KOPT-K1 (cell line): ENCODE data around the gene KCTD5.

Experiments
- H3K27ac ChIP-seq: fragments of 200-600 bp; sonication (generic); 2 replicates; pipeline ENCODE4 v1.5.1; 2016; ENCODE audit warnings: antibody characterized with exemption, mild to moderate bottlenecking, low read depth, low read length; ENCODE audit not compliant: poor library complexity, severe bottlenecking
- H3K36me3 ChIP-seq: fragments of 200-600 bp; sonication (generic); 2 replicates; pipeline ENCODE4 v1.5.1; 2017; ENCODE audit warnings: antibody characterized with exemption, mild to moderate bottlenecking, low read length, moderate library complexity; ENCODE audit not compliant: insufficient read depth
- H3K9me3 ChIP-seq: fragments of 200-600 bp; sonication (generic); 2 replicates; pipeline ENCODE4 v1.5.1; 2017; ENCODE audit warnings: antibody characterized with exemption, low read length, mild to moderate bottlenecking; ENCODE audit not compliant: insufficient read depth, poor library complexity, severe bottlenecking

KCTD5 gene

GRCh38 chr16:2708290-2708639 lies 25.9 kb downstream of the KCTD5 start:
- Histone ChIP-seq H3K27ac (no peak overlapping the region), H3K36me3 (peaks cover 56% of the 10 kb centered on the region; the same call in 1 of the 2 replicates), H3K9me3 (no peaks in the 10 kb centered on the region)

GRCh38 chr16:2708955-2709587 lies 26.7 kb downstream of the KCTD5 start:
- Histone ChIP-seq H3K36me3 (peaks cover 48% of the 10 kb centered on the region; the same call in 1 of the 2 replicates), H3K9me3 (no peaks in the 10 kb centered on the region), H3K27ac (no peak overlapping the region)

- Histone ChIP-seq H3K27ac (no peak overlapping the region), H3K36me3 (peaks cover 43% of the 10 kb centered on the region; the same call in 1 of the 2 replicates), H3K9me3 (no peaks in the 10 kb centered on the region)
Observed at GRCh38 chr16:2709588-2709984, 27.3 kb downstream of the KCTD5 start.

GRCh38 chr16:2710021-2710710 lies 27.8 kb downstream of the KCTD5 start:
- H3K36me3 ChIP-seq, result peaks cover 37% of the 10 kb centered on the region; the same call in 1 of the 2 replicates
- no peak overlapping the region for H3K27ac ChIP-seq
- H3K9me3 ChIP-seq, result no peaks in the 10 kb centered on the region

- no peak overlapping the region for H3K27ac ChIP-seq
- H3K36me3 ChIP-seq, result peaks cover 31% of the 10 kb centered on the region; the same call in 1 of the 2 replicates
- H3K9me3 ChIP-seq, result no peaks in the 10 kb centered on the region
Observed at GRCh38 chr16:2710711-2711231, 28.4 kb downstream of the KCTD5 start.

- peaks cover 24% of the 10 kb centered on the region; the same call in 1 of the 2 replicates for H3K36me3 ChIP-seq
- H3K9me3 ChIP-seq, result no peaks in the 10 kb centered on the region
- no peak overlapping the region for H3K27ac ChIP-seq
Observed at GRCh38 chr16:2711370-2712062, 29.2 kb downstream of the KCTD5 start.

GRCh38 chr16:2712063-2712441 lies 29.7 kb downstream of the KCTD5 start:
- H3K9me3 ChIP-seq, result no peaks in the 10 kb centered on the region
- H3K27ac ChIP-seq, result no peak overlapping the region
- peaks cover 23% of the 10 kb centered on the region; the same call in 1 of the 2 replicates for H3K36me3 ChIP-seq

- peaks cover 18% of the 10 kb centered on the region; the same call in 1 of the 2 replicates for H3K36me3 ChIP-seq
- no peak overlapping the region for H3K27ac ChIP-seq
- no peaks in the 10 kb centered on the region for H3K9me3 ChIP-seq
Observed at GRCh38 chr16:2712546-2712945, 30.2 kb downstream of the KCTD5 start.

- no peak overlapping the region for H3K27ac ChIP-seq
- no peaks in the 10 kb centered on the region for H3K9me3 ChIP-seq
- H3K36me3 ChIP-seq, result peaks cover 9% of the 10 kb centered on the region; the same call in 1 of the 2 replicates
Observed at GRCh38 chr16:2713523-2713922, 31.2 kb downstream of the KCTD5 start.

GRCh38 chr16:2713985-2714774 lies 31.9 kb downstream of the KCTD5 start:
- no peak overlapping the region for H3K27ac ChIP-seq
- H3K9me3 ChIP-seq, result no peaks in the 10 kb centered on the region
- peaks cover 5% of the 10 kb centered on the region; the same call in 1 of the 2 replicates for H3K36me3 ChIP-seq

- no peak overlapping the region for H3K27ac ChIP-seq
- no peaks in the 10 kb centered on the region for H3K9me3 ChIP-seq
- no peaks in the 10 kb centered on the region for H3K36me3 ChIP-seq
Observed at GRCh38 chr16:2715064-2715463, 32.7 kb downstream of the KCTD5 start.

GRCh38 chr16:2715519-2715918 lies 33.2 kb downstream of the KCTD5 start:
- Histone ChIP-seq H3K36me3 (no peaks in the 10 kb centered on the region), H3K9me3 (no peaks in the 10 kb centered on the region), H3K27ac (no peak overlapping the region)

GRCh38 chr16:2715966-2716885 lies 33.9 kb downstream of the KCTD5 start:
- Histone ChIP-seq H3K9me3 (no peaks in the 10 kb centered on the region), H3K36me3 (no peaks in the 10 kb centered on the region), H3K27ac (no peak overlapping the region)

- Histone ChIP-seq H3K27ac (no peak overlapping the region), H3K36me3 (no peaks in the 10 kb centered on the region), H3K9me3 (no peaks in the 10 kb centered on the region)
Observed at GRCh38 chr16:2716948-2717347, 34.6 kb downstream of the KCTD5 start.
